ENCODE results near the gene DTYMK.
A peak's percentile ranks its signal among the peaks of the same experiment; 100 is the strongest.

The DTYMK gene

GRCh38 chr2:241636182-241637017 lies 50.2 kb downstream of the DTYMK start:
- Histone ChIP-seq H3K4me3 (ENCODE audit: low read depth, low read length, poor library complexity, severe bottlenecking) (peak overlapping the region; percentile 72), H3K79me2 (ENCODE audit: insufficient read depth, low read length) (peaks cover 49% of the 10 kb centered on the region), H3F3A (ENCODE audit: insufficient read depth, low read length) (no peaks in the 10 kb centered on the region), H3K27ac (ENCODE audit: low read depth, low read length, poor library complexity, severe bottlenecking) (no peak overlapping the region), H3K36me3 (ENCODE audit: insufficient read depth, low read length) (peaks cover 51% of the 10 kb centered on the region), H3K4me1 (ENCODE audit: insufficient read depth, low read length, severe bottlenecking) (peaks cover 23% of the 10 kb centered on the region), H4K20me1 (ENCODE audit: insufficient read depth, low read length) (no peaks in the 10 kb centered on the region), H3K4me2 (ENCODE audit: low read length) (peak overlapping the region; percentile 85), H3K27me3 (ENCODE audit: insufficient read depth, low read length) (no peaks in the 10 kb centered on the region), H3K9me3 (ENCODE audit: low read length) (peaks cover 15% of the 10 kb centered on the region), H2AFZ (ENCODE audit: low read length) (no peak overlapping the region), H3K9me2 (ENCODE audit: low read depth, low read length) (no peaks in the 10 kb centered on the region), H3K9ac (ENCODE audit: low read length) (peak overlapping the region; percentile 72)
- no peak for TF ChIP-seq EZH2 (IDR thresholded peaks at IDR 0.05; ENCODE audit: borderline replicate concordance, low read length)
- no peak for TF ChIP-seq CTCF (IDR thresholded peaks at IDR 0.05; ENCODE audit: low read length)

- Histone ChIP-seq H3K4me2 (ENCODE audit: low read length) (peak overlapping the region; percentile 85), H3K4me3 (ENCODE audit: low read depth, low read length, poor library complexity, severe bottlenecking) (peak overlapping the region; percentile 72), H3K27me3 (ENCODE audit: insufficient read depth, low read length) (no peaks in the 10 kb centered on the region), H4K20me1 (ENCODE audit: insufficient read depth, low read length) (no peaks in the 10 kb centered on the region), H3K4me1 (ENCODE audit: insufficient read depth, low read length, severe bottlenecking) (peaks cover 23% of the 10 kb centered on the region), H3K79me2 (ENCODE audit: insufficient read depth, low read length) (peaks cover 46% of the 10 kb centered on the region), H3K9me2 (ENCODE audit: low read depth, low read length) (no peaks in the 10 kb centered on the region), H3F3A (ENCODE audit: insufficient read depth, low read length) (no peaks in the 10 kb centered on the region), H3K36me3 (ENCODE audit: insufficient read depth, low read length) (peaks cover 55% of the 10 kb centered on the region), H3K27ac (ENCODE audit: low read depth, low read length, poor library complexity, severe bottlenecking) (no peak overlapping the region), H2AFZ (ENCODE audit: low read length) (no peak overlapping the region), H3K9me3 (ENCODE audit: low read length) (peaks cover 15% of the 10 kb centered on the region), H3K9ac (ENCODE audit: low read length) (peak overlapping the region; percentile 72)
- no peak for TF ChIP-seq CTCF (IDR thresholded peaks at IDR 0.05; ENCODE audit: low read length)
- TF ChIP-seq EZH2 (IDR thresholded peaks at IDR 0.05; ENCODE audit: borderline replicate concordance, low read length), result no peak
Observed at GRCh38 chr2:241635756-241636155, 50.9 kb downstream of the DTYMK start.

- Histone ChIP-seq H3K27ac (ENCODE audit: low read depth, low read length, poor library complexity, severe bottlenecking) (no peak overlapping the region), H3K27me3 (ENCODE audit: insufficient read depth, low read length) (no peaks in the 10 kb centered on the region), H3K9me2 (ENCODE audit: low read depth, low read length) (no peaks in the 10 kb centered on the region), H3K4me2 (ENCODE audit: low read length) (no peak overlapping the region), H3F3A (ENCODE audit: insufficient read depth, low read length) (no peaks in the 10 kb centered on the region), H3K9ac (ENCODE audit: low read length) (no peak overlapping the region), H3K4me1 (ENCODE audit: insufficient read depth, low read length, severe bottlenecking) (peaks cover 28% of the 10 kb centered on the region), H4K20me1 (ENCODE audit: insufficient read depth, low read length) (no peaks in the 10 kb centered on the region), H3K79me2 (ENCODE audit: insufficient read depth, low read length) (peaks cover 26% of the 10 kb centered on the region), H2AFZ (ENCODE audit: low read length) (no peak overlapping the region), H3K4me3 (ENCODE audit: low read depth, low read length, poor library complexity, severe bottlenecking) (no peak overlapping the region), H3K9me3 (ENCODE audit: low read length) (no peaks in the 10 kb centered on the region), H3K36me3 (ENCODE audit: insufficient read depth, low read length) (peaks cover 39% of the 10 kb centered on the region)
- no peak for TF ChIP-seq CTCF (IDR thresholded peaks at IDR 0.05; ENCODE audit: low read length)
- no peak for TF ChIP-seq EZH2 (IDR thresholded peaks at IDR 0.05; ENCODE audit: borderline replicate concordance, low read length)
Observed at GRCh38 chr2:241633561-241633960, 53.1 kb downstream of the DTYMK start.
